ENCODE measurements around the gene YOD1.
A peak's percentile ranks its signal among the peaks of the same experiment; 100 is the strongest.

Gene YOD1

DNA sequence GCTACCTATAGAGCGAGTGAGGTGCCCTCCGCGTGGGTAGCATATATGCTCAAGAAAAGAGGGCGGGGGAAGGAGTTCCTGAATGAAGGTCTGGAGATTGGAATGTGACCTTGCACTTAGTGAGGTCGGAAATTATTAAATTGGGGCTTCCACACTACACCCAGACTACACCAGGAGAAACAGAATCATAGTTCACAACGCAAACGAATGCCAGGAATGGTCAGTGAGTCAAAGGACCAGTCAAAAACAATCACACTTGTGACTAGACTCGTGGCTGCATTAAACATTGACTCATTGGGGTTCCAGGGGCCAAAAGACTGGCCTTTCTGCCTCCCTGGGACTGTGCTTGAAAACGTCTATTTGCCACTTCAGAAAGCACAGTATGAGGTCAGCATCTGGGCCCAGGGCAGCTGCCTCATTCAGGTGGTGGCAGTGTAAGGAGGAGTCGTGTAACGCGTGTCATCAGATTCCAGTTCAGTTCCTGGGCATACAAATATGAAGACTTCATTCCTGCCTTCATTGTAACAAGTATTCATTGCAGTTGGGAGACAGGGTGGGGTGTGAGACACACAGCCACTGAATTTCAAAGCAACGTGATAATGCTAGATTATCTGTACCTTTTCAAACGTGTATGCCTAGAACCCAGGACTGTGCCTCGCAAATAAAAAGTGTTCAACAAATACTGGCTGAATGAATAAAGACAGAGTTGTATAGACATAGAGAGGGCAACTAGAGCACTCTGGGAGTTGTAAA is at the start of gene YOD1:
Gene YOD1, minus strand, starts transcription at position 18 of the 753 bp plus-strand sequence. CDS start 178 bp downstream, outside the sequence.
- peak; percentile 15 for DNase-seq

DNA sequence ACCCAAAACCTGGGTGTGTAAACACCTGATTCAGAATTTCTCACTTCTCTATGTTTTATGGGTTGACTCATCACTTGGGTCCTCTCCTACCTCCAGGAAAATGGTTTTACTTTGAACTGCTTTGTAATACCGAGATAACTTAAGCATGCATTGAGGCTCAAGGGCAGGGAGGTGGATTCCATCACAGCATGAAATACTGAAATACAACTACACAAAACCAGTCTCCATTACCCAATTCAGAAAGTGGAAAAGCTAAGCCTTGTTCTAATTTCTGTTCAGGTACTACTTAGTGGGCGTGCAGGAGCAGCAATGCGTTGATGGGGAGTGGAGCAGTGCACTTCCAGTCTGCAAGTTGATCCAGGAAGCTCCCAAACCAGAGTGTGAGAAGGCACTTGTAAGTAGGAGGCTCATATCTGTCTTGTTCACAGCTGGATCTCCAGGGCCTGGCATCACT is 46.9 kb upstream of the YOD1 start:
- DNase-seq = peak; percentile 55

DNA sequence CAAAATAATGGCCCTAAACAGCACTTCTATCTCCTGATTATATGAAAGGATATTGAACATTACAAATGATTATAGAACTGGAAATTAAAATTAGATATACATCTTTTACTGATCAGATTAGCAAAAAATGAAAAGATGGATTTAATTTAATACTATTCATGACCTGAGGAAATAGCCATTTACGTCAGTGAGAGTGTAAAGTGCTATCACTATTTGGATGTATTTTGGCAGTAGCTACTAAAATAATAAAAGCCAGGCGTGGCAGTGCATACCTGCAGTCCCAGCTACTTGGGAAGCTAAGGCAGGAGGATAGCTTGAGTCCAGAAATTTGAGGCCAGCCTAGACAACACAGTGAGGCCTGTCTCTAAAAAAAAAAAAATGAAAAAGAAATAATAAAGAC is 42.9 kb upstream of the YOD1 start:
- no peak for DNase-seq

DNA sequence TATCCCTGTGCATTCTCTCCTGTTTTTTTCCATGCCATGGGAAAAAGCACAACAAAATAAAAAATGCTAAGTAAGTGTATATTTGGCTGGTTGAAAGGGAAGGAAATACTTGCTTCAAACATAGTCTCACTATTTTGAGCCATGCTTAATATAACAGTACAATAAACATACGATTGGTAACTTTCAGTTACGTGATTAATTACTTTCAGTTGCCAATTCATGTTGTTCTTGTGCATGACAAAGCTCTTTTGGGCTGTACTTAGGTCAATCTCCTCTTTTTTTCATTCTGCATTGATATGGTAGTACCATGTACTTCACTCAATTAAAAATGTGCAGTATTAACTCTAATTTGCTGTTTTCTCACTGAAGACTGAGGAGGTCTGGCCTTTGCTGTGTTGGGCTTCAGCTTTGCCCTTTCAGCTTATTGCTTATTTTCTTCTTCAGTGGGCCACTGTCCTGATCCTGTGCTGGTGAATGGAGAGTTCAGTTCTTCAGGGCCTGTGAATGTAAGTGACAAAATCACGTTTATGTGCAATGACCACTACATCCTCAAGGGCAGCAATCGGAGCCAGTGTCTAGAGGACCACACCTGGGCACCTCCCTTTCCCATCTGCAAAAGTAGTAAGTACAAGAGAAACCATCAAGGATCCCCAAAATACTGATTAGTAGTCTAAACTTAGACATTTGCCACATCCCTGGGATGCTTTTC is 40.3 kb upstream of the YOD1 start:
- no peak for DNase-seq

DNA sequence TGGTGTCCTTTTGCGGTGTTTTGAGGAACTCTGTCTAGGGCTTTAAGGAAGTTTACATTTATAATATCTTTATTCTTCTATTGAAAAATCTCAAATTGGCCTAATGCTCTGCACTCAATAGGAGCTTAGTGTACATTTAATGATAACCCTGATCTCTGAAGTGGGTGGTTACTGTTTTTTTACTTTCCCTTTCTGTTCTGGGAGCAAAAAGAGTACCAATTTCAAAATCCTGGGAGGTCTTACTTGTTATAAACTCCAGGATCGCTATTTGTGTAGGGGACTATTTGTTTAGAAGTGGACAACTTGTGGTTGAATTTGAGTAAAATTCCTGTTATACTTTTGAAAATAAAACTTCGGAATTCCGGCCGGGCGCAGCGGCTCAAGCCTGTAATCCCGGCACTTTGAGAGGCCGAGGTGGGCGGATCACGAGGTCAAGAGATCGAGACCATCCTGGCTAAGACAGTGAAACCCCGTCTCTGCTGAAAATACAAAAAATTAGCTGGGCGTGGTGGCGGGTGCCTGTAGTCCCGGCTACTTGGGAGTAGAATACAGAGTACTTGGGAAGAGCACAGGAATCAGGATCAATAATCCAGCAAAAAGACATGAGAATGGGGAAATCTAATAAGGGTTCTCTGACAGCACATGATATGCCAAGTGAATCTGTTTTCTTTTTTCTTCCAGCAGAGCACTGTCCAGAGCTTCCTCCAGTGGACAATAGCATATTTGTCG is 38.8 kb upstream of the YOD1 start:
- DNase-seq = no peak

DNA sequence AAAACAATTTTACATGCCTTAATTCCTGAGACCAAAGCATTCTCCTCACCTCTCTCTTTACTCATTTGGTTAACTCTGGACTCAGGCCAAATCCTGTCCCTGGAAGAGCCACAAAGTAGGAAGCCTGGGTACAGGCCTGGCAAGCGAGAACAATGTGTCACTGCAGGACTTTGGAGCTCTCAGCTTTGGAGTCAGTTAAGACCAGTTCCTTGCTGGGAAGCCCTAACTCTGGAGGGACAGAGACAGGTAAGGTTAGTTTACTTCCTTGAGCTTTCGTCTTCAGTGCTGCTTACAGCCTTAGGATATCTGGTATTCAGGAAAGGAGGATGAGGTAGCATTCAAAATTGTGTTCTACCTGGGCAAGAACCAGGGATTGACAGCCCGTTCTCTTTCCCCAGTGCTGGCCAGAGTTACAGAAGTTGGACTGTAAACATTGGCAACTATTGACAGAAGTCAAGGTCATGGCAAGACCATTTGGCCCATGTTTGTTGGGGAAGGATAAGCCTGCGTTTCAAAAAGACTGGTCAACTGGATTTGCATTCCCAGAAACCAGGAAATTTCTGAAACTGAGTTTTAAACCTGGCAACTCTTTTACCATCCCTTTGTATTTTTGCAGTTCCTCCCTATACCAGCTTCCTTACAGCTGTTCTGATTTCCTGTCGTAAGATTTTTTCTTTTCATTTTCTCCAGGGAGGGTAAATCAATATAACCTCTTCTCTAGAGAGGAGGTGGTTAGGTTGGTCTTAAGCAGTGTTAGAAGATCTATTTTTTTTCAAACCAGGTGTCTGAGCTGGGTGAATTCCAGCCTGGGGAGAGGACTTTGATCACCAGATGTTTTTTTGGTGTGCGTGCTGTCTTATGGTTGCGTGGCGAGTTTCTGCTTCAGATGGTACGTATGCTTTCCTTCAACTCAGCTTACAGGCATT is 38.0 kb upstream of the YOD1 start, which contains the start of gene C4BPB:
Gene C4BPB, plus strand, starts transcription at position 160 of the 926 bp plus-strand sequence. Its CDS starts 672 bp downstream, at position 832.
- no peak for DNase-seq

DNA sequence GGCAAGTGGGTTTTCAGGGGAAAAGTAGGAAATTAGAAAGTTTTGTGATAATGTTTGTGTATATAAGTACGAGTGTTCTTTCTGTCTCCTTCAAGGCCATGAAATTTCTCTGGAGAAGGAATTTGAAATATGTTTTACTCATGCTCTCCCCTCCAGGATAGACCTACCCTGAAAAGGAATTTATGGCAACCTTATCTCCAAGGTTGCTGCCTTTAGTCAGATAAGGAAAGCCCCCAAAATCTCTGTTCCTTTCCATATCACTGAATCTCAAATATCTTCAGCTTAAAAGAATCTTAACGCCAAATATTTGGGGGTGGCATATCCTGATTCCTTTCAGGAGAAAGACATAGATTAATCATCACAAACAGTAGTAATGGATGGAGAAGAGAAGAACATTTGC is 37.2 kb upstream of the YOD1 start:
- no peak for DNase-seq

DNA sequence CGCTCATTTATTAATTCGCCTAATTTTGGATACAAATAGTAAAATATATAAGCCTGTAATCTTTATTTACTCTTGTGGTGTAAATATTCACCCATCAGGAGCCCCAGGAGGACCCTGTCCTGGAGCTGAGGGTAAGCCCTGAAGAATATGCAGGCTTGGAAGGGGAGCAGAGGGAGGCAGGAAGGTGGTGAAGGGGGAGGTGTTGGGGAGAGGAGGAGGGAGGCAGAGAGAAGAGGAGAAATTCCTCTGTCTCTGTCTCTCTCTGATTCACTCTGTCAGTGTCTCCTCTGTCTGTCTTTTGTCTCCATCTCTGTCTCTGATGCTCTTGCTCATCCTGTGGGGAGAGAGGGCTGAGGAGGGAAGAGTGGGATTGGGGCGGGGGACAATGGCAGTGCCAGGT is 34.9 kb upstream of the YOD1 start:
- no peak for DNase-seq

DNA sequence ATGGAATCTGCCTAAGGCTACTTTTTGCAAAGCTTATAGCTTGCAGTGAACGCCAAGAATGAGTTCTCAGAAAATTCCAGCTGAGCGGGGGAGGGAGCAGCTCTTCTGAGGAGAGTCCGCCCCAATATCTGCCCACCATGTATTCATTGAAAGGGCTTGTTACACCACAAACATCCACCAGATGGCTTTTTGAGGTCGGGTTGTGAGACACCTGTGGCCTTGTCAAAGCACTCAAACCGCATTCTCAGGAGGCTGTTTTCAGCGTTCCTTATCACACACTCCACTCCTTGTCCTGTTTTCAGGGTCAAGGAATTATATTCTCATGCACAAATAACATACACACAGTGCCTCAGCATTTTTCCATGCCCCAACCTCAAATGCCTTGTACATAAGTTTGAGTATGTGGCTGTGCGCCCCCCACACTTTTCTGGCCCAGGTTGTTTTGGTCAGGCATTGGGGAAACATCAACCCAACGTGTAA is 33.7 kb upstream of the YOD1 start:
- peak; percentile 60 for DNase-seq

DNA sequence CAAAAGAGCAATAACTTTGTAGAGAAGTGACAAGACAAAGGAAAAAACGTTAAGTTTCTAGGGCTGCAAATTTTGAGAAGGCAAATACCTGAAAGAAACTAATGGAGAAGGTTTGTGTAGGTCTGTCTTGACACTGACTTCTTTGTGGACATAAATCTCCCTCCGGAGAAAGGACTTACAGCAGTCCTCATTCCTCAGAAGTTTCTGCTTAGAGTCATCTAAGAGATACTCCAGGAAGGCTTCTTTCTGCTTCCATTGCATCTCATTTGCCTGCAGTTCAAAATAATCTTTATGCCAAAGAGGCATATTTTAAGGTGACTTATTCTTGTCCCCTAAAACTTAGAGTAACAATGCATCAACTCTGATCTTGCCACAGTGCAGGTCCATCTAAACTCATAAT is 33.2 kb upstream of the YOD1 start:
- no peak for DNase-seq

DNA sequence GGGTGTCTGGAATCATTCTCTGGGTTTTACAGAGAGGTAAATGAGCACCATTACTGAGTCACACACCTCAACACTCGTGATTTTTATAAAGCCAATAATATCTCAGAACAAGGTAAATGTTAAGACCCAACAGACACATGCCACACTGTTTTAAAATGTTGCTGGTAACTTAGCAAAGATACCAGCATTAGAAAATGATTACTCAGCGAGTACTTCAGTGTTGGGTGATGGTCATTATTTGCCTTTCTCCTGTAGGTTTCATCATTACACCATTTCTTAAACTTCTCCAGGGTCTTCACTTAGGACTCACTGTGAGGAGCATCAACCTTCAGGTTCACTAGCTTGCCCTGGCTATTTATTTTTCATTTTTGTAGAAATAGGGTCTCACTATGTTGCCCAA is 30.8 kb upstream of the YOD1 start:
- no peak for DNase-seq

DNA sequence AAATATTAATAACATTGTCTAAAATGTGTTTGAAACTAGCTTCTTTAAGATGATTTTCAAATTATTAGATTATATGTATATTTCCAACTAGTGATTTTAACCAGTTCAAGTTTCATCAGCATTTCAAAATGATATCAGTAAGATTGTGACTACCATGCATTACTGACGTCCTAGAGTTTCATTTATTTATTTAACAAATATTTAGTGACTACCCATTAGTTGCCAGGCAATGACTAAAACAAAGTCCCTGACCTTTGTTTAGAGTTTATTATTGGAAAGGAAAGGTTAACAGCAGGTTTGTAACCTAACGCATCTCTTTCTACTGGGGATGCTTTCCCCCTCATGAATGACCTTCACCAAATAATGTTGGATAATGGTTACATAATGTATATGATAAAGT is 30.1 kb upstream of the YOD1 start:
- DNase-seq = no peak

DNA sequence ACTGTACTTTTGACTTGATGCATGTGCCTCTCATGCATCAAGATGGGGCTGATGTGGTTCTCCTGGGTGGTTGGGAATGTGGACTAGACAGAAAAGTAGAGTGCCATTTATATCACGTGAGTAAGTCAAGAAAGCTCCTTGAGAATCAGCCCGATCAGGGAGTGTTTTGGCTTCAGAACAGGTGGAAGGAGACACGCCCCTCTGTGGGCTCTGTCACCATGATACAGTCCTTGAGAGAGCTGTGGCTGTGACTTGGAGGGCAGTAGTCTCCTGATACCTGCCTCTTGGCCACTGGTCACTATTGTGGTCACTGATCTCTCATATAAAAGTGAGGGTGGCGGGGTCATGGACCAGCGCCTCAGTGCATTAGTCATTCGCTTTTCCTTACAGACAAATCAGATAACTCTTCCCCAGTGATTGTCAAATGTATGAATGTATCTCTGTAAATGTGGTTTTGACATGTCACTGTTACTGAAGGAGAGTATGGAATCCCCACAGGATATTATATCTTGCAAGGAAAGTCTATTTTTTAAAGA is 28.8 kb upstream of the YOD1 start:
- no peak for DNase-seq

DNA sequence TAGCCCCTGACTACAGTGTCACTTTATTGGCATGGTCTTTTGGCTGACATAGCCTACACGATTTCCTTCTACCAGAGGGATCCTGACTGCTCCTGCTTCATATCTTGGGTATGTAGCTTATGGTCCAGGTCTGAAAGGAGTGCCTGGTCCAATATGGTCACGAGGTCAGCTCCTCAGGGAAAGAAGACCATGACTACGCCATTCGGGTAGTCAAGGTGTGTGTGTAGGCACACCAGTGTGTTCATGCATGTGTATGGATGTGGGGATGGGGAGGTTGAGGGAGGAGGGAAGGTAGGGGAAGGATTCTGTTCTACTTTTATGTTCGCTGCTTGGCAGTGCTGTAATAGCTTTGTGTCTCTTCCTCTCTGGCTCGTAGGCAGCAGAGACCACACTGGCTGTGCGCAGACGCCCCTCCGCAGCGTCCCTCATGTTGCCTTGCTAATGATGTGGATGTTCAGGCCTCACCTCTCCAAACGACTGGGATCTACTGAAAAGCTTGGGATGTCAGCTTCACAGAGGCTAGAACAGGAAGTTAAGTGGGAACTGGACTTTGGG is 27.6 kb upstream of the YOD1 start:
- no peak for DNase-seq

DNA sequence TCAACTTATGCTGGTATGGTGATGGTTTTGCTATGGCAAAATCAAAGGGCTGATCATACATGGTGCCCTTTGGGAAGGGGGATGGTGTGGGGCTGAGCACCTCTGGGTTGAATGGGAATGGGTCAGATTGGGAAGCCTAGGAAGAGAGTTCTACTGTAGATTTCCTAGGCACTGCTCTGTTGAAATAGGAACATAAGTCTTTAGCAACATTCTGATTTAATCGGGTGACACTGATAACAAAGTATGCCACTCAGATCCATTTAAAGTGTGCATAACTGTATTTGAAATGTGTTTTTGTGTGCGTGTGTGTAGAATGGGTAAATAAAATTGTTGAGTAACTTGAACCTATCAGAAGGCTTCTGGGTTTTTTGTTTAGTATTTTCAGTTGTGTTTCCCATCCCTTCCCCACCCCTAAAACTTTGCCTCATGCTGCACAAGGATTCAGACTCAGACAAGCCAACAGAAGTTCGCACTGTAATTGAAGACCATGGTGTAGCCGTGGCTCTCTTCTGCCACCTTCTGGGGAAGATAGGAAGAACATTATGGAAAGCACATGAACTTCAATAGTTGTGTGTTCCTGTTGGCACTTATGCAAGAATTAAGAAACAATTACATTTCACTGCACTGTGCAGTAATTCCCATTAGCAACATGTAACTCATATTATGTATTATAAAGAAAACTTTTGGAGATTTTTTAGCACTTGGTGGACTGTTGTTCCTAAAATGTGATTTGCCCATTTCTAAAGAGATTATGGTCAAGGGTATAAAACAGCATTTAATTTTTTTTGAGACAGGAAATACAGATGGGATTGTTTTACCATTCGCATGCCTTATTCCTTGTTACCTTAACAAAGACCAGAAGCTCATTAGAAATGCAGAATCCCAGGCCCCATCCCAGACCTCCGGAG is 26.7 kb upstream of the YOD1 start:
- peak; percentile 61 for DNase-seq

DNA sequence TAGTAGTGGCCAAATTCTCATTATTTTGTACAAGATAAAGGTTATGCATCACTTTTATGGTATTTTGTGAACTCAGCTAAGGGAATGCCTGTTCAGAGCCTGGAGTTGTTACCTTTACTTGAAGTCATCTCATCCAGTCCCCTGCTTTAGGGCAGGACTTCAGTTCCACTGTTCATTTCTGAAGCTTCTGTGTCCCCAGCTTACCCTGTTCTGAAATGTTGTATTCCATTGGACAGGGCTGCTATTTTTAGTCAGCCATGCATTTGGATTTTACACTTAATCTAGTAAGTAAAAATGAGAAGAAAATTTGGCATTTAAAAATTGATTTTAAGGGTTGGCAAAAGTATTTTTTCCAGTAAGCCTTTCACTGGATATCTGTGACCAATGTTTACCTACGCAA is 26.0 kb upstream of the YOD1 start:
- no peak for DNase-seq

DNA sequence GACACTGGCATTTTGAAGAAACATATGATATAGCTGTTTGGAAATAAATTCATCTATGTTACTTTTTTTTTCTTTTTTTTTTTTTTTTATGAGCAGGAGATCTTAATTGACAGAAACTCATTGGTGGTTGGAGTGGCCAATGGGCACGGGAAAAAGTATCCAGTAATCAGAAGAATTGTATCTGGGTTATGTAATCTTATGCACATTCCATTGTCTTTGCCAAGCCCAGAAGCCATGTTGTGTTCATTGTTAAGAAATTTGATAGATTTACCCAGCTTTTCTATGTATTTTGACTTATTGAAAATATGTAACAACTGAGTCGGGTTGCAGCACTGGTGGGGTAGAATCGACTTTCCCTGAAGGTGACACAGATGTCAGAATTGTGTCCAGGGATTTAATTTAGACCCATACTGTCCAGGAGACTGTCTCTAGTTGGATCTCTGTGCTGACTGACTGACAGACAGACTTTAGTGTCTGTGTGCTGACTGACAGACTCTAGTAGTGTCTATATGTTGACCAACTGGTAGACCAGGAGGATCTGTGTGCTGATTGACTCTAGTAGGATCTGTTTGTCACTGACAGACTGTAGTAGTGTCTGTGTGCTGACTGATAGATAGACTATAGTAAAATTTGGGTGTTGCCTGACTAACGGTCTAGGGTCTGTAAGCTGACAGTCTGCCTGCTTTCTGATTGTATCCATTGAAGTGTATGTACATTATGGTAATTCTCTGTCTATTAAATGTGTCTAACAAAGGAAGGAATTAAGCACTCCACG is 25.4 kb upstream of the YOD1 start:
- no peak for DNase-seq

DNA sequence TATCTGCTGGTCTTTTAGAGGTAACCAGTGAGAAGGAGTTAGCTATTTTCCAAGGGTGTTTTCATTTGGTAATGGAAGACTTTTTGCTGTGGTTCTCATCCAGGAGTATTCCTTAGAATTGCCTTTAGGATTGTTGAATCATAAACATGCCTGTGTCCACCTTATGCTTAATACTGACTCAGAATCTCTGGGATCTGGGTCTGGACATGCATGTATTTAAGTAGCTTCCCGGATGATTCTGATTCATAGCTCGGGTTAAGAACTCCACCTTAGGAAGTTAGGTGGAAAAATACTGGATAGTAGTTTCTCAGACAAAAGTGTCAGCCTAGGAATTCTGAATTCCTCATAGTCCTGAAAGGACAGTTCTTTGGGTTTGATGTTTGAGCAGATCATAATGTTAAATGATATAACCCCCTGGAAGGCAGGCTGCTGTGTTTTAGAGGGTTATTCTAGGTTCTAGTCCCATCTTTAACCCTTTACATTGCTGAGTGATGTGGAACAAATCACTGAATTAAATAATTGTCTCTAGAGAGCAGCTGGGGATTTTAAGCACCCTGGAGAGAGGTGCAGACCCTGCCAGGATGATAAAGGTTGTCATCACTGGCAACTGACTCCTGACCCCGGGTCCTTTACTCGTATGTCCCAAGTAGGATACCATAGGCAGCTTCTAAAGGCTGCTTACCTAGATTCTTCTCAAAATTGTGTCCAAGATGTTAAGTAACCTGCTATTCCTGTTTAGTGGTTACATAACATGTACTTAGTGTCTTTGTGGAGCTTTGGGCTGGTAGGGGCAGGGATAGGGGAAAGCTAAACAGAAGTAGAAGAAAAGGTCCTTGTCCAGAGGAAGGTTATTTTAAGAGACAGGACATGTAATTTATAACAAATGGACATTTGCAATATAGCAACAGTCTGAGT is 23.2 kb upstream of the YOD1 start:
- DNase-seq = no peak

DNA sequence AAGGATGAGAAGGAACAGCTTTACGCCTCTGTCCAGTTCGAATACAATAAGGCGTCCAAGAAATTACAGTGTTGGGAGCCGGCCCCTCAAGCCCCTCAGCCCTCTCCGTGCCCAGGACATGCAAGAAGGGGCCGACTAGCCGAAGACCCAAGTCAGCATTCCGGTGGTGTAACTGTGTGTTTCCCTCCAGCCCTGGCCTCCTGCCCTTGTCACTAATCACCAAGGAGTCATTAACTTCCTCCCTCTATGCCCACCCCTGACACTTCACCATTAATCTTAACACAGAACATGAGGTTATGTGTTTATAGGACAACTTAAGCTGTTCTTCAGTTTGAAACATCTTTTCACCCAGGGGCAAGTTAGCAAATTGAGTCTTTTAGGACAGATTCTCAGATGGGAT is 21.2 kb upstream of the YOD1 start:
- DNase-seq = no peak

All from stimulated activated CD4-positive, alpha-beta T cell treated with anti-CD3 and anti-CD28 coated beads, Interleukin-15, amount 100 ng/mL, for 24 hours (primary cell).